ENCODE results near the gene DTD1. TPM values are rescaled to one million over a fixed set of nuclear protein-coding genes. Genes with fewer than 3 reads are reported as not detected.

DTD1 gene
- total RNA-seq, 3 donors from 2014 or later (not counting 1 experiment from before 2014, with no cell fraction given): 23.4 to 28.4 (median 24.1) TPM

GRCh38 chr20:18543932-18544331 lies 43.9 kb upstream of the DTD1 start:
- peak overlapping the region in 1 of 2 donors; percentile 13 for H3K27ac Mint-ChIP-seq
- peaks cover 70% of the 10 kb centered on the region for H3K36me3 ChIP-seq (ENCODE audit: control insufficient read depth, insufficient read depth, low read length)
- 99% methylated on average over 7 of the region's 7 CpGs for whole genome bisulfite sequencing (ENCODE audit: insufficient coverage)
- TF ChIP-seq, protein P1, sequence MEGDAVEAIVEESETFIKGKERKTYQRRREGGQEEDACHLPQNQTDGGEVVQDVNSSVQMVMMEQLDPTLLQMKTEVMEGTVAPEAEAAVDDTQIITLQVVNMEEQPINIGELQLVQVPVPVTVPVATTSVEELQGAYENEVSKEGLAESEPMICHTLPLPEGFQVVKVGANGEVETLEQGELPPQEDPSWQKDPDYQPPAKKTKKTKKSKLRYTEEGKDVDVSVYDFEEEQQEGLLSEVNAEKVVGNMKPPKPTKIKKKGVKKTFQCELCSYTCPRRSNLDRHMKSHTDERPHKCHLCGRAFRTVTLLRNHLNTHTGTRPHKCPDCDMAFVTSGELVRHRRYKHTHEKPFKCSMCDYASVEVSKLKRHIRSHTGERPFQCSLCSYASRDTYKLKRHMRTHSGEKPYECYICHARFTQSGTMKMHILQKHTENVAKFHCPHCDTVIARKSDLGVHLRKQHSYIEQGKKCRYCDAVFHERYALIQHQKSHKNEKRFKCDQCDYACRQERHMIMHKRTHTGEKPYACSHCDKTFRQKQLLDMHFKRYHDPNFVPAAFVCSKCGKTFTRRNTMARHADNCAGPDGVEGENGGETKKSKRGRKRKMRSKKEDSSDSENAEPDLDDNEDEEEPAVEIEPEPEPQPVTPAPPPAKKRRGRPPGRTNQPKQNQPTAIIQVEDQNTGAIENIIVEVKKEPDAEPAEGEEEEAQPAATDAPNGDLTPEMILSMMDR (IDR thresholded peaks at IDR 0.05): no peak
- H3K27me3 ChIP-seq (ENCODE audit: control insufficient read depth, insufficient read depth, low read length): no peaks in the 10 kb centered on the region
- H3K4me1 Mint-ChIP-seq: no peaks in the 10 kb centered on the region
- H3K4me1 ChIP-seq (ENCODE audit: control insufficient read depth, insufficient read depth, low read length): no peaks in the 10 kb centered on the region
- peaks cover 34% of the 10 kb centered on the region for H3K36me3 Mint-ChIP-seq
- H3K9me3 ChIP-seq (ENCODE audit: control insufficient read depth, insufficient read depth, low read length): no peaks in the 10 kb centered on the region
- intact Hi-C loops (cut with micrococcal nuclease): no loop called here
- H3K27me3 Mint-ChIP-seq (ENCODE audit: low read depth in 2 of 2): no peaks in the 10 kb centered on the region
- DNase-seq: no peak
- H3K4me3 ChIP-seq (ENCODE audit: low read length): no peak overlapping the region
- no peak overlapping the region for H3K4me3 Mint-ChIP-seq
- no peak overlapping the region for H3K27ac ChIP-seq (ENCODE audit: low read length)
- H3K9me3 Mint-ChIP-seq: no peaks in the 10 kb centered on the region
- no peak for ATAC-seq

GRCh38 chr20:18545566-18545965 lies 42.3 kb upstream of the DTD1 start:
- H3K27ac ChIP-seq (ENCODE audit: low read length): no peak overlapping the region
- Mint-ChIP-seq H3K4me1 (no peaks in the 10 kb centered on the region), H3K4me3 (no peak overlapping the region), H3K27ac (no peak overlapping the region), H3K36me3 (peaks cover 27% of the 10 kb centered on the region), H3K27me3 (ENCODE audit: low read depth in 2 of 2) (no peaks in the 10 kb centered on the region), H3K9me3 (no peaks in the 10 kb centered on the region)
- H3K9me3 ChIP-seq (ENCODE audit: control insufficient read depth, insufficient read depth, low read length): no peaks in the 10 kb centered on the region
- TF ChIP-seq, protein P1 (IDR thresholded peaks at IDR 0.05): no peak
- H3K27me3 ChIP-seq (ENCODE audit: control insufficient read depth, insufficient read depth, low read length): no peaks in the 10 kb centered on the region
- 95% methylated on average over 1 of the region's 1 CpG for WGBS (ENCODE audit: insufficient coverage)
- H3K4me1 ChIP-seq (ENCODE audit: control insufficient read depth, insufficient read depth, low read length): no peaks in the 10 kb centered on the region
- DNase-seq: no peak
- H3K36me3 ChIP-seq (ENCODE audit: control insufficient read depth, insufficient read depth, low read length): peaks cover 78% of the 10 kb centered on the region
- H3K4me3 ChIP-seq (ENCODE audit: low read length): no peak overlapping the region
- ATAC-seq: no peak
- intact Hi-C loops (cut with micrococcal nuclease): no loop called here

- Histone ChIP-seq H3K9me3 (ENCODE audit: control insufficient read depth, insufficient read depth, low read length) (no peaks in the 10 kb centered on the region), H3K4me3 (ENCODE audit: low read length) (no peak overlapping the region), H3K36me3 (ENCODE audit: control insufficient read depth, insufficient read depth, low read length) (peaks cover 74% of the 10 kb centered on the region), H3K27me3 (ENCODE audit: control insufficient read depth, insufficient read depth, low read length) (no peaks in the 10 kb centered on the region), H3K27ac (ENCODE audit: low read length) (no peak overlapping the region), H3K4me1 (ENCODE audit: control insufficient read depth, insufficient read depth, low read length) (no peaks in the 10 kb centered on the region)
- whole genome bisulfite sequencing (ENCODE audit: insufficient coverage): 97% methylated on average over 3 of the region's 3 CpGs
- no peak overlapping the region for H3K4me3 Mint-ChIP-seq
- peak overlapping the region in 1 of 2 donors; percentile 4 for H3K27ac Mint-ChIP-seq
- intact Hi-C loops (cut with micrococcal nuclease): no loop called here
- H3K4me1 Mint-ChIP-seq: no peaks in the 10 kb centered on the region
- no peak for DNase-seq
- ATAC-seq: no peak
- H3K9me3 Mint-ChIP-seq: no peaks in the 10 kb centered on the region
- no peaks in the 10 kb centered on the region for H3K27me3 Mint-ChIP-seq (ENCODE audit: low read depth in 2 of 2)
- TF ChIP-seq, protein P1 (IDR thresholded peaks at IDR 0.05): no peak
- H3K36me3 Mint-ChIP-seq: peaks cover 17% of the 10 kb centered on the region
These were observed 39.4 kb upstream of the DTD1 start for GRCh38 chr20:18548465-18548864.

DNA sequence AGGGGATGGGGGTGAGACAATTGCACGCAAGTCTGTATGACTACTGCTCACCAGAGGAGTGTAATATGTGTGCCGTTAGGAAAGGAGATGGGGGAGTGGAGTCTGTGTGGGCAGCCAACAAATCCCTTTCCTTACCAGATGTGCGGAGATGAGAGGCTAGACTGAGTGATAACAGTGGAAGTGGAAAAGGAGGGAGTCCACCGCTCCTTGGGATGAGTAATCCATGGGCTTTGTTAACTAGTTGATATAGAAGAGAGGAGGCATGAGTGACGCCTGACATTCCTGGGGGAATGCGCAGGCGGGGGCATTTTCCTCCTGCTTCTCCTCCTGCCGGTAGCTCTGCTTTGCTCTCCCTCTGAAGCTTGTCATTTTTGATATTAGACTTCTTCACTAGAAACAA lies 34.1 kb upstream of the DTD1 start:
- no peak overlapping the region for H3K4me3 ChIP-seq (ENCODE audit: low read length)
- 97% methylated on average over 8 of the region's 8 CpGs for WGBS (ENCODE audit: insufficient coverage)
- DNase-seq (no peak), ATAC-seq (no peak)
- no peak overlapping the region for H3K27ac ChIP-seq (ENCODE audit: low read length)
- H3K9me3 Mint-ChIP-seq: no peaks in the 10 kb centered on the region
- H3K9me3 ChIP-seq (ENCODE audit: control insufficient read depth, insufficient read depth, low read length): no peaks in the 10 kb centered on the region
- intact Hi-C loops (cut with micrococcal nuclease): no loop called here
- TF ChIP-seq, protein P1 (IDR thresholded peaks at IDR 0.05): no peak
- peaks cover 57% of the 10 kb centered on the region for H3K36me3 ChIP-seq (ENCODE audit: control insufficient read depth, insufficient read depth, low read length)
- no peak overlapping the region for H3K27ac Mint-ChIP-seq
- no peaks in the 10 kb centered on the region for H3K4me1 ChIP-seq (ENCODE audit: control insufficient read depth, insufficient read depth, low read length)
- peaks cover 23% of the 10 kb centered on the region for H3K36me3 Mint-ChIP-seq
- H3K27me3 ChIP-seq (ENCODE audit: control insufficient read depth, insufficient read depth, low read length): no peaks in the 10 kb centered on the region
- H3K4me1 Mint-ChIP-seq: no peaks in the 10 kb centered on the region
- no peak overlapping the region for H3K4me3 Mint-ChIP-seq
- H3K27me3 Mint-ChIP-seq (ENCODE audit: low read depth in 2 of 2): no peaks in the 10 kb centered on the region
